AG10803 (cell line): ENCODE data around the gene MAP4K2.

Experiments used
- DNase-seq: peaks from one replicate; pipeline ENCODE4 v3.0.0; 2010; ENCODE audit warnings: low read depth
- H3K4me3 ChIP-seq: 2 replicates; pipeline ENCODE4 v1.5.1; 2011; ENCODE audit warnings: mild to moderate bottlenecking, low read length, control low read depth
- CTCF ChIP-seq: conservative IDR thresholded peaks from 2 replicates; pipeline ENCODE4 v1.5.1; 2011; ENCODE audit warnings: mild to moderate bottlenecking, low read length, control low read depth, inconsistent platforms

The MAP4K2 gene

DNA sequence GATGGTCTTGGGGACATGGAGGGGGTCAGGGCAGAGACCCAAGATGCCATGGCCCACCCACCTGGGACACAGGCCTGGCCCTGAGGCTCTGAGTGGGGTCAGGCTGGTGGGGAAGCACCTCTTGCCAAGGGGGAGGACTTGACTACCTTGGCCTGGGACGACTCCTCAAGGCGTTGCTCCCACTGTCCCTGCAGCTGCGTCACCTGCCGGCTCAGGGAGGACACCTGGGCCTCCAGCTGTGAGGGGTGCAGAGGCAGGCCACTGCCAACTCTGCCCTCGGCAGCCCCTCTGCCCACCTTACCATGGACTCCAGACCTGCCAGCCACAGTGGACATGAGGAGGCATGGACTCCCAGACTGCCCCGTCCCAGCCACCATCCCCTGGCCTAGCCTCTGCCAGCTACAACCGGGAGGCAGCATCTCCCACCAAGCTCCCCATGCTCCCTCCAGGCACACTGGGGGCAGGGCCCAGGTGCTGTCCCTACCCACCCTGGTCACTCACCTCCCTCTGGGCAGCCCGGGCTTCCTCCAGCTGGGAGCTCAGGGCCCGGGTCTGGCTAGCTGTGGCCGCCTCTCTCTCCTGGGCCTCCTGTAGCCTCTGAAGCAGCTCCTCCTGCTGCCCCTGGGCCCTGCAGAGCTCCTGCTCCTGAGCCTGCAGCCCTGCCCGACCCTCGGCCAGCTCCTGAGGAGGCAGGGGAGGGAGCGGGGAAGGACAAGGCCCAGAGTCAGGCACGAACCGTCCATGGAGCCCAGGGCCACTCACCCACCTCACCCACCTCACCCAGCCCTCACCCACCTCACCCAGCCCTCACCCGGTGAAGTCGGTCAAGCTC, 32.8 kb upstream of the MAP4K2 start:
- TF ChIP-seq CTCF: no peak
- DNase-seq: no peak
- H3K4me3 ChIP-seq: no peak overlapping the region

- H3K4me3 ChIP-seq: no peak overlapping the region
- peak; percentile 15 for DNase-seq
- TF ChIP-seq CTCF: no peak
These were observed 32.0 kb upstream of the MAP4K2 start for GRCh38 chr11:64834723-64835615.

DNA sequence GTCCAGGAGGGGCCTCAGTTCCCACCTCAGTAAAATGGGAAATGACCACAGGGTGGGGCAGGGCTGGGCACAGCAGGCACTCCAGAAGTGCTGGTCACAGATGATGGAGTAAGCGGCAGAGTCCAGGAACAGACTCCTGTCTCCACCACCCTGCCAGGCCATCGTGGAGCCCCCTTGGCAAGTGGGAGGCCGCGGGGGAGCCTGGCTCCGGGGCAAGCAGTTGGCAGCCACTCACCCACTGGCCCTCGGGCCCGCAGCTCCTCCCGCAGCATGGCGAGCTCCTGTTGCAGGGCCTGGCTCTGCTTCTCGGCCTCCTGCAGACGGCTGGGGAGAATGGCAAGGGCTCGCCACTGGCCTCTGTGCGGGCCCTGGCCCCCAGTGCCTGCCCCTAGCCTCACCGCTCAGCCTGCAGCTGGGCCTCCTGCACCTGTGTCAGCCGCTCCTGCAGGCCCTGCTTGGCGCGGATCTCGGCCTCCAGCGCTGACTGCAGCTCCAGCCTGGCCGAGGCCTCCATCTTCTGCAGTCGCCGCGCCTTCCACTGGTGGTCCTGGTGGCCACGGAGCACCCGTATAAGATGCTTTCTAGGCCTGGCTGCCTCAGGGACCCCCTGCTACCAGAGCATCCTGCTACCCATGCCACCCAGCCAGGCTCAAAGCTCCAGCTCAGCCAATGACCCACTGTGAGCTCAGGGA, 31.2 kb upstream of the MAP4K2 start:
- no peak overlapping the region for H3K4me3 ChIP-seq
- no peak for DNase-seq
- TF ChIP-seq CTCF: no peak

DNA sequence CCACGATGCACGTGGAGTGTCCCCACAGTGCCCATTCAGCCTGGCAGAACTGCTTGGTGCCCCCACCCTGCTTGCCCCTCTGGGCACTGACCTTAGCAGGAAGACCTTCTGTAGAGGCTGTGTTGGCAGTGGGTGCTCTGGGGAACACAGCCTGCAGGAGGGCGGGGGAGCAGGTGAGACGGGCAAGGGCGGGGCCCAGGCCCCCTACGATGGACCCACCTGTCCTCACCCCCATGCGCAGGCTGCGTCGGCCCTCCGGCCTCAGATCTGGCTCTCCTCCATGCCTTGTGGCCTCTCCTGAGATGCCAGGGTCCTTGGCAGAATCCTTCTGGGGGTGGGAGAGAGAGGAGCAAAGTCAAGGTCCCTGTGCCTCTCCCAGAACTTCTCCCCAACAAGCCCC, 30.5 kb upstream of the MAP4K2 start:
- H3K4me3 ChIP-seq: no peak overlapping the region
- no peak for TF ChIP-seq CTCF
- DNase-seq: no peak

DNA sequence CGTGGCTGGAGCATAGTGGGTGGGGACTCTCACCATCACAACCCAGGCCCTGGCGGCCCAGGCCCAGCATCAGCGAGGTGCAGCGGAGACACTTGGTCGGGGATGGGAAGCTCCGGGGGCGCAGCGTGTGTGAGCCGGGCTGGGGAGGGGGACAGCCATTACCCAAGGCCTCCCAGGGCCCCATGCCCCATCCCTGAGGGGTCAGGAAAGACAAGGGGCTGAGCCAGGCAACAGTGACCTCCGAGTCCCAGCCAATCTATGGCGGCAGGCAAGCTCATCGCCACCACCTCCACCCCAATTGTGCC, 30.1 kb upstream of the MAP4K2 start:
- TF ChIP-seq CTCF: no peak
- no peak overlapping the region for H3K4me3 ChIP-seq
- no peak for DNase-seq

- no peak overlapping the region for H3K4me3 ChIP-seq
- no peak for TF ChIP-seq CTCF
- DNase-seq: no peak
These were observed 29.6 kb upstream of the MAP4K2 start for GRCh38 chr11:64832467-64833197.
